Measurements from ENCODE around the gene KREMEN2.
A peak's percentile ranks its signal among the peaks of the same experiment; 100 is the strongest.

Gene KREMEN2

DNA sequence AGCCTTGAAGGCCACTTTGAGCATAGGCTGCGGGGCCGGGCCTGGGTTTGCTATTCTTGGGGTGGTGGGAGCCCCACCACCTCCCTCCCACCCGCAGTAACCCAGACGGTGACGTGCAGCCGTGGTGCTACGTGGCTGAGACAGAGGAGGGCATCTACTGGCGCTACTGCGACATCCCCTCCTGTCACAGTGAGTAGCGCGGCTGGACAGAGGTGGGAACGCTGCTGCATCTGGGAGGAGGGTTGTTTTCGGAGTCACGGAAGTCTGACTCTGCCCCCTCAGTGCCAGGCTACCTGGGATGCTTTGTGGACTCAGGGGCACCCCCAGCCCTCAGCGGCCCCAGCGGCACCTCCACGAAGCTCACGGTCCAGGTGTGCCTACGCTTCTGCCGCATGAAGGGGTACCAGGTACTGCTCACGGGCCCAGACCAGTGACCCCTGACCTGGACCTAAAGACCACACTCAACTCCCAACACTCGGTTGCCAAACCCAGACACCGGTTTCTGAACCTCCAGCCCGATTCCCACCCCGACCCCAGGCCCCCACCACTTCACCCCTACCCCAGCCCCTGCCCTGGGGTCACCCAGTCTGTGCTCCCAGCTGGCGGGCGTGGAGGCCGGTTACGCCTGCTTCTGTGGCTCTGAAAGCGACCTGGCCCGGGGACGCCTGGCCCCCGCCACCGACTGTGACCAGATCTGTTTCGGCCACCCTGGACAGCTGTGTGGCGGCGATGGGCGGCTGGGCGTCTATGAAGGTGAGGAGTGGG lies 2.1 kb downstream of the KREMEN2 start:
- no peak for DNase-seq (ENCODE audit: low read depth)

DNA sequence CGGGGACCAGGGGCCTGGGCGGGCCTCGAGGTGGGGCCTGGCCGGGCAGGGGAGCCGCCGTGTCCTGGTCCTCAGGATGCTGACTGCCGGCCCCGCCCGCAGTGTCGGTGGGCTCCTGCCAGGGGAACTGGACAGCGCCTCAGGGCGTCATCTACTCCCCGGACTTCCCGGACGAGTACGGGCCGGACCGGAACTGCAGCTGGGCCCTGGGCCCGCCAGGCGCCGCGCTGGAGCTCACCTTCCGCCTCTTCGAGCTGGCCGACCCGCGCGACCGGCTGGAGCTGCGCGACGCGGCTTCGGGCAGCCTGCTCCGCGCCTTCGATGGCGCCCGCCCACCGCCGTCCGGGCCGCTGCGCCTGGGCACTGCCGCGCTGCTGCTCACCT lies 2.7 kb downstream of the KREMEN2 start:
- no peak for DNase-seq (ENCODE audit: low read depth)

DNA sequence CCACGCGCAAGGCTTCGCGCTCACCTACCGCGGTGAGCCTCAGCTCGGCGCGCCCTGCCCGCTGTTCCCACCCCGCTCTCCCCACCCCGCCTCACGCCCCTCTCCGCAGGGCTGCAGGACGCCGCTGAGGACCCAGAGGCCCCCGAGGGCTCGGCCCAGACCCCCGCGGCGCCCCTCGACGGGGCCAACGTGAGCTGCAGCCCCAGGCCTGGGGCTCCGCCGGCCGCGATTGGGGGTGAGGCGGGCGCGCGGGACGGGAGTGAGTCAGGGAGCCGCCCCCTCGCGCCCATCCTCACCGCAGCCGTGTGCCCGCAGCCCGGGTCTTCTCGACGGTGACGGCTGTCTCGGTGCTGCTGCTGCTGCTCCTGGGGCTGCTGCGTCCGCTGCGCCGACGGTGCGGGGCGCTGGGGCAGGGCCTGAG lies 3.1 kb downstream of the KREMEN2 start:
- DNase-seq (ENCODE audit: low read depth), result no peak

DNA sequence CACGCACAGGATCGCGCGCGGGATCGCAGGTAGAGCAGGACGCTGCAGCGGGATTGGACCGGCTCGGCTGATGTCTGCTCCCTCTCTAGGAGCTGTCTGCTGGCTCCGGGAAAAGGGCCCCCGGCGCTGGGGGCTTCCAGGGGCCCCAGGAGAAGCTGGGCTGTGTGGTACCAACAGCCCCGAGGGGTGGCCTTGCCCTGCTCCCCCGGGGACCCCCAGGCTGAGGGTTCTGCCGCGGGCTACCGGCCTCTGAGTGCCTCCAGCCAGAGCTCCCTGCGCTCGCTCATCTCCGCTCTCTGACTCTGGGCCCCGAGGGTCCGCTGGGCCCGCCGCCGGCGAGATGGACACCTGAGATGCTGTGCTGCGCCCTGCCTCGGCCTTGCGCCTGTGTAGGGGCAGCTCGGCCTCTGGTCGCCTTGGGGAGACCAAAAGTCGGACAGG lies 3.7 kb downstream of the KREMEN2 start:
- no peak for DNase-seq (ENCODE audit: low read depth)

GRCh38 chr16:2968368-2968737 lies 4.3 kb downstream of the KREMEN2 start:
- DNase-seq (ENCODE audit: low read depth), result no peak

GRCh38 chr16:2968738-2969544 lies 4.9 kb downstream of the KREMEN2 start, which contains the start of gene PAQR4:
TSS of gene PAQR4 (plus strand) at chr16:2969348. CDS start at chr16:2969675, 327 bp downstream.
- peak; percentile 65 for DNase-seq (ENCODE audit: low read depth)

GRCh38 chr16:2969545-2970521 lies 5.8 kb downstream of the KREMEN2 start:
- DNase-seq (ENCODE audit: low read depth), result peak; percentile 40

- DNase-seq (ENCODE audit: low read depth), result no peak
Observed at GRCh38 chr16:2970563-2970962, 6.5 kb downstream of the KREMEN2 start.

GRCh38 chr16:2971134-2971984 lies 7.3 kb downstream of the KREMEN2 start:
- no peak for DNase-seq (ENCODE audit: low read depth)

DNA sequence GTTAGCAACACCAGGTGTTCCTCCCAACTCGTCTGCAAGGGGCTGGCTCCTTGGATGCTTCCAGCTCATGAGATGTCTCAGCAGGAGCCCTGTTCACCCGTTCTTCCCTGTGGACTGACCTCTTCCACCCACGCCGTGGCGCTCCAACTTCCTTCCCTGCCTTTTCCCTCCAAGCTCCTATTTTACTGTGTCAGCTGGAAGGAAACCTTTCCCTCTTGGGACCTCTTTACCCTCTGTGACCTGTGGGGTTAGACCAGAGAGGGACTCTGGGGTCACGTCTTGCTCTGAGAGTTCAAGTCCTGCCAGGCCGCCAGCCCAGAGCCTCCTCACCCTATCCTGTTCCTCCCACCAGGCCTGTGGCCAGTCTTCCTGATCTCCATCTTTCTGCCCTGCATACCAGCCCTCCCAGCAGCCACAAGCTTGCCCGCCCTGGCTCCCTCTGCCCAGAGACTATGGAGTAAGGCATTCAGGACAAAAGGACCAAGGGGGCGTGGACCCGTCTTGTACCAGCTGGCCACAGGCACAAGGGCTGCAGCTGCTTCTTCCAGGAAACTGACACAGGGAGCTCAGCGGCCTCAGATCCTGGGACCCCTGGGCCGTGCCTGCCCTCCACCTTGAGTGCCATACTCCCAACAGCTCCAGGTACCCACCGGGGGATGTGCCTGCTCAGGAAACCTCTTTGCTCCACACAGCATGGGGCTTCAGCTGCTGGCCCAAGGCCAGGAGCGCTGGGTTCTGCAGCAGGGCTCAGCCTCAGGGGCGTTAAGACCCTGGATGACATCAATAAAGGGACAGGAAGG lies 8.1 kb downstream of the KREMEN2 start:
- no peak for DNase-seq (ENCODE audit: low read depth)

- DNase-seq (ENCODE audit: low read depth), result no peak
Observed at GRCh38 chr16:2973093-2973492, 9.0 kb downstream of the KREMEN2 start.

- DNase-seq (ENCODE audit: low read depth), result no peak
Observed at GRCh38 chr16:2973605-2974318, 9.7 kb downstream of the KREMEN2 start.

DNA sequence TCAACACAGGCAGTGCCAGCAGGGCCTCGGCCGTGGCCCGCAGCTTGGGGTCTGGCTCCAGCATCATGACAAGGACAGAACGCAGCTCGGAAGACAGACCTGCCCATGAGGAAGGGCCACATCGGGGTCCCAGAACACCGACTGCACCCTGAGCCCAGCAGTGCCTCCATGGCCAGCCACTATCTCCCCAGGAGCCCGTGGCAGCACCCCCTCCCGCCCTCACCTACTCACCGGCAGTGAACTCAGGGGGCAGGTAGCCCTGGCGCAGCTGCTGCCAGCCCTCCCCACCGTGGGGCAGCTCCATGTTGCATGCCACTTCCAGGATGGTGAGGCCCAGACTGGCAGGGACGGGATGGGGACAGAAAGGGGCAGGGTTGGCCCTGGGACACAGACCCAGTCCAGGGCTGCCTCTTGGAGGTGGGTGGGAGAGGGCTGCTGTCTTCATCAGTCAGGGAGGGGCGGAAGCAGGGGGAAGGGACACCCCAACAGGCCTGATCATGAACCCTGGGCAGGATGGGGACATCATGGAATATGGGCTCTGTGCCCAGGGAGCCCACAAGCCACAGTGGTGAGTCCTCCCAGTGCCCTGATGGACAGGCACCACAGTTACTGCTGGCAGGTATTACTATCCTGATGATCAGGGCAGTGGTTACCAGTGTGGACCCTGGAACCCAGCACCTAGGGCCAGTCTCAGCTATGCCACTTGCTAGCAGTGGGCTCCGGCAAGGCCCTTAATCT lies 10.4 kb downstream of the KREMEN2 start:
- DNase-seq (ENCODE audit: low read depth), result no peak

DNA sequence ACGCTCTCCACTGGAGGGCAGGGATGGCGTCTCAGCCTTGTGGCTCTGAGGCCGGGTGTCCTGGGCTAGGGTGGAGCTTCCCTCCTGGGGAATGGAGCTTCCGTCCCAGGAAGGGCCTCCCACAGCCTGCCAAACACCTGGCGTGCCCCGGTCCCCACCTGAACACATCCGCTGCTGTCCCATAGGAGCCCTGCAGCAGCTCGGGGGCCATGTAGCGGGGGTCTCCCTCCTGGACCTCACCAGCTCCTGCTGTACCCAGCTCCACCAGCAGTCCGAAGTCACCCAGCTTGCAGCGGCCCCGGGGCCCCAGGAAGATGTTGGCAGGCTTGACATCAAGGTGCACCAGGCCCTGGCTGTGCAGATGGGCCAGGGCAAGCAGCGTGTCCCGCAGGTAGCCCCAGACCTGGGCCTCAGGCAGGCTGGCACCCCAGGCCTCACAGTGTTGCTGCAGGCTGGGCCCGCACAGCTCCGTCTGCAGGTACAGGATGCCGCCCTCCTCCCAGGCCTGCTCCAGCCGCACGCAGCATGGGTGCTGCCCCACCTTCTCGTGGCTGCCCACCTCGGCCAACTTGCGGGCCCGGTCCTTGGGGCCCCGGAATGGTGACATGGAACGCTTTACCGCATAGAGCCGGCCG lies 11.2 kb downstream of the KREMEN2 start:
- DNase-seq (ENCODE audit: low read depth), result no peak

- no peak for DNase-seq (ENCODE audit: low read depth)
Observed at GRCh38 chr16:2976201-2976600, 12.1 kb downstream of the KREMEN2 start.

DNA sequence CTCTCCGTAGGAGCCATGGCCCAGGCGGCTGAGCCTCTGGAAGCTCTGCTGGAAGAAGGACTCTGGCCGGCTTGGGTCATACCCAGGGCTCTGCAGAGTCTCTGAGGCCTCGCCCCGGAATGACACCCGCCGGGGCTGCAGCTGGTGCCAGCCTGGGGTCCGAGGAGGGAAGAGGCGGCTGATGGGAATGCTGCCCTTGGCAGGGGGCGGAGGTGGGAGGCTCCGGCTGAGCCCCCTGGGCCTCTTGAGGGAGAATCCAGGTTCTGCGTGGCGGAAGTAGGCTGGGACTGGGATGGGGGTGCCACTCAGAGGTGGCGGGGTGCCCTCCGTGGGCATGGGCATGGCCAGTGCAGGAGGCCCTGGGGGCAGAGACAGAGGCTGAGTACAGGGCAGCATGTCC lies 12.6 kb downstream of the KREMEN2 start:
- DNase-seq (ENCODE audit: low read depth), result no peak

GRCh38 chr16:2977440-2977839 lies 13.4 kb downstream of the KREMEN2 start:
- DNase-seq (ENCODE audit: low read depth), result no peak

DNA sequence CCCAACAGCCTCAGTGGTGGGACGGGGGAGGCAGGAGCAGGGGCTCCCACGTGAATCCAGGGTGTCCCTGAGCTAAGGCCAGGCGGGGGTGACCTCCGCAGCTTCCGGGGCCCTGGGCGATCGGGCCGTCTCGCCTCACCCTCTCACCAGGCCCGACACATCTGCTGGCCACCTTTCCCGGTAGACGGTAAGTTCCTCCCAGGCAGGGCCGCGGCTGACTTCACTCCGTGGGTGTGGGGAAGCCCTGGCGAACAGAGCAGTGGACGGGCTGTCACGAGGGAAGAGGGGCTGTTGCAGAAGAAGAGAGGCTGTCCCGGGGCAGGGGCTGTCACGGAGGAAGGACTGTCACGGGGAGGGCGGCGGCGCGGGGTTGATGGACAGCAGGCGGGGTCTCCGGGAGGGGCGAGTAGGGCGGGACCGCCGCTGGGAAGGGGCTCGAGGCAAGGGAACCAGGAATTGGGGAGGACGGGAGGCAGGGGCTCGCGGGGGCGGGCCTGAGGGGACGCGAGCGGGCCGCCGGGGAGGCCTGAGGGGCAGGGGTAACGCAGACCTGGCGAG lies 15.7 kb downstream of the KREMEN2 start:
- DNase-seq (ENCODE audit: low read depth), result no peak
